CD4-positive, alpha-beta T cell treated with Interleukin-10 for 1 hour (primary cell): ENCODE measurements around the gene PATJ.

Source experiments
- DNase-seq: peaks from one replicate; pipeline ENCODE4 v3.0.0-alpha.2; 2020

The PATJ gene

DNA sequence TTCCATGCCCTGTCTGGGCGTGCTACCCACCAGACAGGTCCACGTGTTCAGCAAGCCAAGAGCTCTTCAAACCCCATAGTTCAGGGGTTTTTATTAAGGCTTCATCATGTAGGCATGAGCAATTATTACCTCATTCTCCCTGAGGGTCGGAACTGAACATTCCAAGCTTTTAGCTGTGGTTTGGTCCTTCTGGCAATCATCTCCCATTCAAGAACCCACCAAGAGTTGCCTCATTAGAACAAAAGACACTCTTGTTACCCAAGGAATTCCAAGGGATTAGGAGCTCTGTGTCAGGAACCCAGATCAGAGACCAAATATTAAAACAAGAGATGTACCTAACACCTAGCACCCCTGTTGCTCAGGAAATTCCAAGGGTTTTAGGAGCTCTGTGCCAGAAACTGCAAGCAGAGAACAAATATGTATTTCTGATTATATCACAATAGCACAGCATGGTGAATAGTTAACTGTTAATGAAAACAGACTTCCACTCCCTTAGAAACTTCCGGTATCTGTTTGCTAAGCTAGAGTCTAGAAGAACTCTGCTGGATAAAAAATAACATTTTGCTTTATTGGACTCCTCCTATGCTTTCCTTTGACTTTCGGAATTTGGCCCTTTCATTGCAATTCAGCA, 251.2 kb downstream of the PATJ start:
- DNase-seq = no peak

DNA sequence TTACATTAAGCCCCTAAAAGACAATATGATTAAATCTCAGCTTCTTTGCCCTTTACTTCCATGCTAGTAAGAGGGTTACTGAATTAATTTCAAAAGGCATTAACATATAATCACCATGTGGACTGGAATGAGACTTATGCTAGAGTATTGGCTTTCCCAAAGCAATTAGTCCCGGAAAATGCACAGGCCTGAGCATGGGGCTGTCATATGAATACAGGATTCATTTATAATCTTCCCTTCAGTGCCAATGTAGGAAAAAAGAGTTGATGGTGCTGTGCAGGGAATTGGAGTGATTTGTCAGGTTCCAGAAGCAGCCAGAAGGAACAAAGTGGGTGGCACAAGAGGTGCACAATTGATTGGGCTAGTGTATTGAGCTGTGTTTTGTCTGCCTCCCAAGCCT, 253.4 kb downstream of the PATJ start:
- no peak for DNase-seq

DNA sequence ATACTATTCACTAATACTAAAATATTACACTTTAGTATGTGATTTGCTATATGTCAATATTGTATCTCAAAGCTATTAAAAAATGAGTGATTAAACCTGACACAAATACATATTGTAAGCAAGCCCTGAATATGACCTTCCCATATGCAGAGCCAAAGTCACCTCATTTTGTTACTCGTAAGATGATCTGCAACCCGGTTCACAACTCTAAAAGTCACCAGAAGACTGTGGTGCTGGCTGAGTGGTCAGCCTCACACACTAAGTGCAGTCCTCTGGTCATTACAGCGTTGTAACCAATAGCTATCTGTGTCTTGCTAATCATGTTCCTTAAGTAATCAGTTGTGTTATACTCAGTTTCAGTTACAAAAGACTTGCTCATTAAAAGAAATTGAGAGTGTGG, 254.8 kb downstream of the PATJ start:
- no peak for DNase-seq

DNA sequence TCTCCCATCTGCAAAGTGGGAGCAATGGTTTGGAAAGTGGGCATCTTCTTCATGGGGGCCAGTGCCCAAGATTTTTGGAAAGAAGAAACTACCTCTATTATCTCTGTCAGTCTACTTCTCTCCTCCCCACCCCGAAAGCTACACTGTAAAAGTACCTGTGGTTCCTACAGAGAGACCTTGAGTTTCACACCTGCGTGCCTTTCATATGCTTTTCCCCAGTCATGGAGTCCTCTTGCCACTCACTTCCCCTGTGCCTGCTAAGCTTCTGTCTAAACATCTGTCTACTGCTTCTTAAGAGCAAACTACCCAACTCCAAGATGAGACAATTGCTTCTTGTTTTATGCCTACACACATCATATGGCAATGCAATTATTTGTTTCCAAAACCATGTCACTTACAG, 261.5 kb downstream of the PATJ start:
- DNase-seq = no peak

DNA sequence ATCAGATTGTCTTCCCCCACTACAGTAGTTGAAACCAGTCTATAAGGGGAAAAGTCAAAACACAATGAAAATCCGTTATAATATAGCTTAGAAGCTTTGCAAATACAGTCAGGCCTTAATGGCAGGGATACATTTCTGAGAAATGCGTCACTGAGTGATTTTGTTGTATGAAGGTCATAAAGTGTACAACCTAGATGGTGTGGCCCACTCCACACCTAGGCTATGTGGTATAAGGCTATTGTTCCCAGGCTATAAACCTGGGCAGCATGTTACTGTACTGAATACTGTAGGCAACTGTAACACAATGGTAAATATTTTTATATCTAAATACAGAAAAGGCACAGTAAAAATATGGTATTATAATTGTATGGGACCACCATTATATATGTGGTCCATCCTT, 264.4 kb downstream of the PATJ start:
- DNase-seq = no peak

DNA sequence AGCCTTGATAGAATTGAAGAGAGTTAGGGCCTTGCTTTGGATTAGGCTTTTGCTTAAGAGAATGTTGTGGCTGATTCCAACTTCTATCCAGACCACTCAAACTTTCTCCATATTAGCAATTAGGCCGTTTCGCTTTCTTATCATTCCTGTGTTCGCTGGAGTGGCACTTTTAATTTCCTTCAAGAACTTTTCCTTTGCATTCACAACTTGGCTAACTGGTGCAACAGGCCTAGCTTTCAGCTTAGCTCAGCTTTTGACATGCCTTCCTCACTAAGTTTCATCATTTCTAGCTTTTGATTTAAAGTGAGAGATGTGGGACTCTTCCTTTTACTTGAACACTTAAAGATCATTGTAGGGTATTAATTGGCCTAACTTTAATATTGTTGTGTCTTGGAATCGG, 268.7 kb downstream of the PATJ start:
- no peak for DNase-seq

DNA sequence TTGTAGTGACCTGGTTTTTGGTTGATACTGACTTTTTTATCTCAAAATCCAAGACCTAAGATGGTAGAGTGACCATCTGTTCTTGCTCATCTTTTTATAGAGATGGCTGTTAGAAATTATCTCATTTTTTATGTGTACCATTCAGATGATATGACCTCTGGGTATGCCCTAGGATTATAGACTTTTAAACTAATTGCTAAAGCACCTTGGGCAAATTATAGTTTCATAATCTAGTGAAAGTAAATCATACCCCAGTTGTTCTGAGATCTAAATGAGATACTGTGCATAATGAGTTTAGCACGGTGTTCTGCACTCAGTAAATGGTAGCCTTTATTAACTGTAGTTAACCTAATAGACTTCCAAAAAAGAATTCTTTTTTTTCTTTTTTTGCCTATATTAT, 269.8 kb downstream of the PATJ start:
- no peak for DNase-seq

DNA sequence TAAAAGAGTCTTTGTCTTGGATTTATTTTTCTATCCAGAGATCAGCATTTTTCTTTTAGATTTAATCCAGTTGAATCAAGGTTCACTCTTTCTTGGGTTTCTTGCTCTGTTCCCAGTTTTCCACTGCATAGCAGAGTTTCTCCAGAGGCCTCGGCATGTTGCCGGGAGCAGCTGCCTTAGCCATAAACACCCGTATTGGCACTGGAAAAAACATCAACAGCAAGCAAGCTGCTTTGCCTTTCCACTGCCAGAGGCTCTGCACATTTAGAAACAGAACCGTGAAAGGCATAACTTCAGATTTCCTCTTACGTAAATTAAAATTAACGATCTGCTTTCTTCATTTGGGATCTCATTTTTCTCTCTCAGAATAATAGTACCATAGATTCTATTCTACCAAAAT, 270.6 kb downstream of the PATJ start:
- no peak for DNase-seq

DNA sequence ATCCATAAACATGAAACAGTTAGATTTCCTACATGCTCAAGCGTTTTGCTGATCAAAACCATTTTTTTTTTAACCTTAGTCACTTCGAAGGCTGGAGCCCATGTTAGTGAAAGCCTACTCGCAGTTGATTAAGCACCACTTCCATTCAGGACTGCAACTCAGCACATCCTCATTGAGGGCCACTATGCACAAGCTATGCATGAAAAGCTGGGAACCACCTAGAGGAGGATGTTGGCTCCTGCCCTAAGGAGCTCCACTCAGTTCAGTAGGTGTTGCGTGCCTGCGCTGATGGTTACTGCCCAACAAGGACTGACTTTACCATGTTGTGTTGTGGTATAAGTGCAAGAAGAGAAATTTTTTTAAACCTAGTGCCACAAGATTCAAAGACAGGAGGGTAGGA, 271.0 kb downstream of the PATJ start:
- DNase-seq = no peak

DNA sequence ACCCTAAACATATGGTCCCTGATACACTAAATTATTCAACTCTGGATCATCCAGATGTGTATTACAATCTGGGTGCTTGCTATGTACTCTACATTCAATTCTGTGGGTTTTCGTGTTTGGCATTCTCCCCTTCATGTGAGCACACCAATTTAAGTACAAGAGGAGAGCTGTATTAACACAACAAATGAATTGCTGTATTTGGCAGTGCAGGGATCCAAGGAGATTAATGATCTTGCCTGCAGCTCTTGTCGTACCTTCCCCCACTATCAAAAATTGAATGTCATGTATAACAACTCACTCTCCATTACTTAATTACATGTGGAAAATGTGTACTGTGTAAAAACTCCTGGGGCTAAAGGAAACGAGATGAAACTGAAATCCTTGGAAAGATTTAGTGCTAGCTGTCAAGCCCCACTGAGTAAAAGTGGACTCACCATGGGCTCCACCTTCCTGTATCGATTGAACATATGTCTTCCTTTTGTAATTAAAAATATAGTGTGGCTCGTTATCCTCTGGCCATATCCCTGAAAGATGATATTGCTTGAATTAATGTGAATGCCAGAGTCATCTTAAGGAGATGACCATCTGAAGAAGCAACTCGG, 280.2 kb downstream of the PATJ start:
- DNase-seq = no peak

DNA sequence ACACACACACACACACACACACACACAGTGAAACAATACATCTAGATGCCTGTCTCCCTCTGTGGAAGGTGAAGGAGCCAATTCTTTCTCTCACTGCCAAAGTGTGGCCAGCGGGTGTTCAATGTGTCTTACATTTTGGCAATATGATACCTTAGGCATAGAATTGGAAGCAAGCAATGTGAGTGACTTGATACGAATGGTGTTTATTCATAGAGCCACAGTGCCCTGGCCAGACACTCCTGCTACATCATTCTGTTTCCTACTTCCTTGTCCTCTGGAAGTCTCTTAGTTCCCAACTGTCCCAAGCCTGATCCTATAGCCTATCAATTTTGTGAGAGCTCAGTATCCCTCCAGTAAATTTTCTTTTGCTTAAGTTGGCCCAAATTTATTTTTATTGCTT, 282.4 kb downstream of the PATJ start:
- DNase-seq = no peak

DNA sequence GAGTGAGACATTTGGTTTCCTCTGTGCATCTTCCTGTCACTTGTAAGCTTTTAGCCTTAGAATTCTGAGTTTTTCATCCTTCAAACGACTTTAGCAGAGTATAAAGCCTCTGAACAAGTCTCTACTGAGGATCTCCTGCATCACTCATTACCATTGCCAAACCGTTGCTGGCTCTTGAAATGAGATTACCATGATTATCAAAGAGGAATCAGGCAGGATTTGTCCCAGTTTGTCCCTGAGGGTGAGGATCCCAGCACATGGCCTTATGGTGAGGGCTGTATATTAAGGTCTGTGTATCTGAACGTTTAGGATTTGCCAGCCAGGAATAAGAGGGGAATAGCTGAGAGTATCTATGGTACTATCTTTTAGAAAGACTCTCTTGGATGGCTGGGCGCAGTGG, 282.9 kb downstream of the PATJ start:
- DNase-seq = no peak

DNA sequence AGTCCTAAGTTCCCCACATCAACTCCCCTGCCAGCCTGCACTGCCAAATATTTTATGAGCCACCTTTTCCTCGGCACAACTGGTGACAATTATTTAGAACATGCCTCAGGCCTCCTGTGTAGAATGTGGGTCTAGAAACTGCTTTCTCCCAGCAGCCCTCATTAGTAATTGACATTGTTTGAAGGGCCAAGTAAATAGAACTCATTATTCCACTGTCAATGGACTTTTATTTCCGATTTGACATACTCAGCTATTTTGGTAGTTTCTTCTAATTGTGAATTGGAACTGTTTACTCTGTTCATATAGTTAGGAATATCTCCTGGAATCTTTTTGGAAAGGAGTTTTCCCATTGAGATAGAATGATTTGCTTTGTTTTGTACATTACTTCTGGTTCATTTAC, 283.6 kb downstream of the PATJ start:
- no peak for DNase-seq

DNA sequence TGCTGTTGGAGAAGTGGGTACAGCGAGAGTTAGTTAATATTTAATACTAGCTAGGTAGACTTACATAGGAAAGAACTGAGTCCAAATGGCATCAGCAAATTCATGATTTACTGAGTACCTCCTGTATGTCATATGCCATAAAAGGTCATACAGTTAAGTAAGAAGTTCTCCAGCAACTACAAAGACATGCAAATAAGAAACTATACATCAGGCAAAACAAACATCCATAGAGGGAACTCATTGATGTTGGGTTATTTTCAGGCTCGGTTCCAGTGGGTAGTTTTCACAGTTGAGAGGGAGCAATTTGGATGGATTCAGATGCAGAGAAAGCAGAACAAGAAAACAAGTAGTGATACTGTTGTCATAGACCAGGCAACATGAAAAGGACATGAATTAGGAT, 287.4 kb downstream of the PATJ start:
- DNase-seq = no peak

DNA sequence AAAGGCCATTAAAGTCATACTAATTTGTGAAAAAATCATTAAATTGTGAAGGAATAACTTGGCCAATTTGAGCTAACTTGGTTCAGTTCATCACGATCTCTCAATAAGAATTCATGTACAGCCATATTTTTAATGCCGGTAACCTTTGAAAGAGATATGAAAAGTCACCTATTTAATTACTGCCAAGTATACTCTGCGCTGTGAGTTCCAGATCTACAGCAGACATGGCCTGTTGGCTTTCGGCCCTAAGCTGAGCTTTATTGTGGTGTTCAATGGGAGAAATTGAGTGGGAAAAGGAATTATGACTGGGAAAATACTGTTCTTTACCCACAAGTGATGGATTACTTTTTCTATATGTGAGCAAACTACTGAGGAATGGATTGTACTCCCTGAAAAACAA, 292.5 kb downstream of the PATJ start:
- DNase-seq = no peak

DNA sequence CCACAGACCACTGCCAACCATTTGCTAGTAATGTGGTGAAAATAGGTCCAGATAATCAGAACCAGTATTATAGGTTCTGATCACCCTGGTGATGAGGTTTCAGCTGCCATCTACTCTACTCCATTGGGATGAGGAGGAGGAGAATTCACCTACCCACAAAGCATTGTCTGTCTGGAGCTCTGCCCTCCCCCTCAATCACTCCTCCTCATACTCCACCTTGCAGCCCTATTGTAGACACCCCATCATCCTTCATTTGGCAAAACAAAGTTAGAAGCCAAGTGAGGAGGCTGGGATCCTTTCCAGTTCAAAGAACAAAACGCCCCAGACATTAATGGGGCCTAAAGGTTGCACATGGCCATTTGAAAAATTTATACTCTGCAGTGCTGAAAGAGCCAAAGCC, 295.0 kb downstream of the PATJ start:
- DNase-seq = no peak

DNA sequence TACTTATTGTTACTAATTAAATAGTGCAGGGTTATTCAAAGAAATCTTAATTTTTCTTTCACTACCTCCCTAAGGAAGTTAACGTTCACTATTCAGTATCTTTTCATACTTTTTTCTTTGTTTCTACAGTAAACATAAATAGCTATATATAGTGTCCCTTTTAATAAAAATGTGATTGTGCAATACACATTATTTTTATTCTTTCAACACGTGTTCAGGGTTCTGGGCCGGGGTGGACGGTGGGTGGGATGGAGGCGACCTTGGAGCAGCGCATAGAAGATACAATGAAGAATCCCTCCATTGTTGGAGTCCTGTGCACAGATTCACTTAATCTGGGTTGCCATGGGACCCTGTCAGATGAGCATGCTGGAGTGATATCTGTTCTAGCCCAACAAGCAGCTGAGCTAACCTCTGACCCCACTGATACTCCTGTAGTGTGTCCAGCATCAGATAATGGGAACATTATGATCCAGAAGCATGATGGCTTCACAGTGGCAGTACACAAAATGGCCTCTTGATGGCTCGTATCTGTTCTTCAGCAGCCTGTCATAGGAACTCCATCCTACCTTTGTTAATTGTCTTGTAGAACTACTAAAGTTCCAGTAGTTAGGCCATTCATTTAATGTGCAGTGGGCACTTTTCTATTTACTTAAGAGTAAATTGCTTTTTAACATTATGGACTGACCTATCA, 296.5 kb downstream of the PATJ start:
- no peak for DNase-seq

DNA sequence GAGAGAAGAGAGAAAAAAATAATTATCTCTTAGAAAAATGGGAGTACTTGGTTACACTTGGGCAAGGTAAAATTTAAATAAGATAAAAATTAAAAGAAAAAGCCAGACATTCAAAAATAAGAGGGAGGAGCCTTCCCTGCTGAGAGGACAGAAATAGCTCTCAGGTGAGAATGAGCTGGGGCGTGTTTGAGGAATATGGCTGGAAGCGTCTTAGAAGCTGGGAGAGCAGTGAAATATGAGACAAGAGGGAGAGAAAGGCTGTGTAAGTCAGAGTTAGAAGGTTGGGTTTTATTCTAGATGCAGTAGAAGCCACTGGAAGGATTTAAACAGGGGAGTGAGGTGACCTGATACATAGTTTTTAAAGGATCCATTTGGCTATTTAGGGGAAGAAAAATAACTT, 298.2 kb downstream of the PATJ start:
- DNase-seq = no peak

DNA sequence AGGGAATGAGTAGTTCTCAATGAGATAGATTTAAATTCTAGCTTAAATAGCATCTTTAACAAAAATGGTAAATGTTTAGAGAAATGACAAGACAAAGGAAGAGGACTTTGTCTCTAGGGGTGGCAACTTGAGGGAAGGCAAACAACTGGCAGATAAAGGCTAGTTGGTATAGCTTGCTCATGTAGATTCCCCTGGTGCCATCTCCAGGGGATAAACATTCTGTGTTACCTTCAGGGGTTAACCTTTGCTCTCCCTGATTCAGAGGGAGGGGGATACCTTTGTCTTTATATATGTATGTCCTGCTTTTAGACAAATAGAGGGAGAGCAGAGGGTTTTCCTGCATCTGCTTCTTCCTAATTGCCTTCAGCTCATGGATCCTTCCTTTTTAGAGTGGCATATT, 298.7 kb downstream of the PATJ start:
- DNase-seq = no peak

DNA sequence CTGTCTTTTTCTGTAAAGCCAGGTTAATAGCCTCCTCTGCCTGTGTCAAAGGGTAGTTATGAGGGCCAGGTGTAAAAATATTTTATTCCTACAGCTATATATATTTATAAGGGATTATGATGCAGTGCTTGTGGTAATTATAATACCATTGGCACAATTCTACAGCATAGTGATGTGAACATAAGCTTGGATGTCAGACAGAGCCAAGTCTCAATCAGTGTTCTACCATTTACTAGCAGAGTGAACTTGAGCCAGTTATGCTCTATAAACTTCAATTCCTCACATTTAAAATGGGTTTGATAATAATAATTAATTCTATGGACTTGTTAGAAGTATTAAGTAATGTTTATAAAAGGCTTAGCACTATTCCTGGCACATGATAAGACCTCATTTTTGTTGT, 300.9 kb downstream of the PATJ start:
- DNase-seq = no peak

DNA sequence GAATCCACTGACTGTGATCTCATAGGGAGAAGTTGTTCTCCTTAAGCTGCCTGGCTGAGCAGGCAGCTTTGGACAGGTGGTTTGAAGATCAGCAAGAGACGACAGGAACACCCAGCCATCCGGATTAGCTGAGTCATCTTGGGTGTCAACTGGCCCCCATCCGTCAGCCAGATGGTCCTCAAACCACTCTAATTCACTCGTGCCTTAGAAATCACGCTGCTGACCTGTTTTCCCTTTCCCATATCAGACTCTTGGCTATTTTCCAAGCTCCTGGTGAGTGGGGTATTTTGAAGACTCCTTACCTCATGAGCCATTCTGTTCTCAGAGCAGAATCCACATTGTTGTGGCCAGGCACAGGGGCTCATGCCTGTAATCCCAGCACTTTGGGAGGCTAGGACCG, 303.3 kb downstream of the PATJ start:
- no peak for DNase-seq

DNA sequence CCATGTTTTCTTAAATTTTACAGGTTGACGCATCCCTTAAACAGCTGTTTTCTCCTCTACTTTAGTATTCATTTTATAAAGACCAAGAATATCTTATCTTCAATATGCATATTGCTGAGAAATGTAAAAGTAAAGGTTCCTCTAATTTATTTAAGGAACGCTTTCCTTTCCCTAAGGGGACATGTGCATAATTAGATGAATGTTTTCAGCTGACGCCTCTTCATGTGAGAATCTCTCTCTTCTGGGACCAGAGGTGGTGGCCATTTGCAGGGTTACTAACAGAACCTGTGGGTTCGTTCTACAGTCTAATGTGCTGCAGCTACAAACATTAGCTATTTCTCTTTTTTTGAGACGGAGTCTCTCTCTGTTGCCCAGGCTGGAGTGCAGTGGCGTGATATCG, 304.6 kb downstream of the PATJ start:
- DNase-seq = no peak

DNA sequence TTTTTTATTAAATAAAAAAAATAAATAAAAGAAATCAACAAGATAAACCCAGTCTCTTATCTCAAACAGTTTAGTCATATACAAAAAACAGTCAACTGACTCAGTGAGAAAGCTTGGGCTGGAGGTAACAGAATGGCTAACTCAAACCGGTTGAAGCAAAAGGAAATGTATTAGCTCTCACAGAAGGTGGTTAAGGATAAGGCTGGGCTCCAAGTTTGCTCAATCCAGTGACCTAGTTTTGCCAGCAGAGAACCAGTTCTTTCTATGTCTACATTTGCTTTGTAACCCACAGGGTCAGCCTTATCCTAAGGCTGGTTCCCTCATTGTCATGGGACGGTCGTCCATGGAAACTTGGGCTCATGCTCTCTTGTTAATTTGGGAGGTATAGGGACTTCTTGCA, 307.9 kb downstream of the PATJ start:
- no peak for DNase-seq

DNA sequence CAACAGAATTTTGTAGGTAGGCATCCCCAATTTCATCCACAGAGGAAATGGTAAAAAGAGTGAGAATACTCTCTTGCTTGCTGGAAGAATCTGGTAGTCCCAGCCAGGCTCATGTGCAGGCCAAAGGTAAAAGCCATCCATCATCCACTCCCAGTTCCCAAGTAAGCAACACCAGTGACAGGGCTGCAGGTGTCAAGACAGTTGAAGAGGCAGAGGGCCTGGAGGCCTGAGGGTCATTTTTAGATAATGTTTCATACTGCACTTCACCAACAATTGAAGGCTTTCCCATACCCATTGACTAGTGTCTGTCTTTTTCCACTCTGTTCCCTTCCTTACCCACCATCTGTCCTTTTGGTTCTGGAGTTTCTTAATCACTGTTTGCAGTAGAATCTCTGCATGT, 310.7 kb downstream of the PATJ start:
- no peak for DNase-seq

DNA sequence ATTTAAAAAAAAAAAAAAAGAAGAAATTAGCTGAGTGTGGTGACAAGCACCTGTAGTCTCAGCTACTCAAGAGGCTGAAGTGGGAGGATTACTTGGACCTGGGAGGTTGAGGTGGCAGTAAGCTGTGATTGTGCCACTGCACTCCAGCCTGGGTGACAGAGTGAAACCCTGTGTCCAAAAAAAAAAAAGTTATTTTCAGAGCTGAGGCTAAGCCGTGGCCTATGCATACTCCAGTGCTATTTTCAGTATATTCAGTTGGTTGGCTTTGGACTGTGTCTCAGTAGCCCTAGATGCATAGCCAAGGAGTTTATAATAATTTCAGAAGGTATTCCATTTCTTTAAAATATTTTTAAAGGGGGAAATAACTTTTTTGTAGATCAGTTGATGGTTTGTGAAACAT, 311.9 kb downstream of the PATJ start:
- DNase-seq = no peak
